GM12878 (cell line): ENCODE measurements around the gene HSPA4. TPM values are rescaled to one million over a fixed set of nuclear protein-coding genes. Genes with fewer than 3 reads are reported as not detected.

ENCODE experiments used
- ATAC-seq: fragments of 200-7000 bp; cut with Tn5 transposase; 3 replicates; pipeline ENCODE4 v1.9.1; 2020; ENCODE audit warnings: mild to moderate bottlenecking, moderate library complexity
- BruUV-seq: library from RNA; stranded (reverse); fragments of 400-500 nt; replicated peaks from 2 replicates; lab custom pipeline; 2021; lab: Mats Ljungman, UMichigan
- CTCF ChIA-PET: fragments of 300-600 bp; sonication (Branson Sonifier 250); formaldehyde crosslinking; extraction: SDS; loops from one replicate; lab custom pipeline; 2021; ENCODE audit warnings: inconsistent platforms; lab: Yijun Ruan, JAX
- POLR2A ChIA-PET: fragments of 350-600 bp; formaldehyde crosslinking; extraction: SDS; loops from one replicate; lab custom pipeline; 2021; ENCODE audit warnings: inconsistent platforms; lab: Charles Lee
- RAD21 ChIA-PET: fragments of 300-600 bp; sonication (Branson Sonifier 250); formaldehyde crosslinking; loops from one replicate; lab custom pipeline; 2023; ENCODE audit warnings: antibody characterized with exemption; ENCODE audit not compliant: unreplicated experiment; lab: Charles Lee
- SMC1A ChIA-PET: fragments of 300-600 bp; sonication (Branson Sonifier 250); formaldehyde crosslinking; loops from one replicate; lab custom pipeline; 2023; ENCODE audit not compliant: unreplicated experiment, uncharacterized antibody; lab: Charles Lee
- DNase-seq: peaks from one replicate; pipeline ENCODE4 v3.0.0-alpha.2; 2011; ENCODE audit warnings: low read depth, low spot score
- FAIRE-seq: peaks from 3 replicates; lab custom pipeline; 2011; peaks lifted over from hg19 to GRCh38; lab: Jason Lieb, UNC
- H2AFZ ChIP-seq: 2 replicates; pipeline ENCODE4 v1.6.0; 2011; ENCODE audit warnings: low read depth, low read length, control low read depth; ENCODE audit not compliant: control insufficient read depth
- H3K27ac ChIP-seq: 2 replicates; pipeline ENCODE4 v1.5.1; 2011; ENCODE audit warnings: control low read depth; ENCODE audit not compliant: control insufficient read depth, insufficient read depth
- H3K27me3 ChIP-seq, 2 experiments: replicated peaks in 1 of 2; 2 replicates each; pipeline versions ENCODE4 v1.6.0 to v1.6.1; 2011; ENCODE audit warnings: low read length in 1 of 2; ENCODE audit not compliant: control insufficient read depth in 2 of 2, insufficient read depth in 2 of 2
- H3K36me3 ChIP-seq, 2 experiments: 2 replicates each; pipeline ENCODE4 v1.5.1; 2011; ENCODE audit warnings: low read length in 1 of 2; ENCODE audit not compliant: control insufficient read depth in 2 of 2, insufficient read depth in 2 of 2
- H3K4me1 ChIP-seq: 2 replicates; pipeline ENCODE4 v1.6.1; 2011; ENCODE audit warnings: mild to moderate bottlenecking, low read length, moderate library complexity, mixed read lengths; ENCODE audit not compliant: control insufficient read depth, insufficient read depth
- H3K4me2 ChIP-seq: 2 replicates; pipeline ENCODE4 v1.6.0; 2011; ENCODE audit warnings: control low read depth; ENCODE audit not compliant: control insufficient read depth, insufficient read depth
- H3K4me3 ChIP-seq: fragments of 200-600 bp; sonication (generic); 2 replicates; pipeline ENCODE4 v1.5.1; 2016
- H3K79me2 ChIP-seq: 2 replicates; pipeline ENCODE4 v1.6.0; 2011; ENCODE audit warnings: low read length; ENCODE audit not compliant: control insufficient read depth, insufficient read depth
- H3K9ac ChIP-seq: 2 replicates; pipeline ENCODE4 v1.8.0; 2011; ENCODE audit warnings: low read length, control low read depth, mixed read lengths; ENCODE audit not compliant: control insufficient read depth, insufficient read depth
- H3K9me3 ChIP-seq: replicated peaks from 3 replicates; pipeline ENCODE4 v1.5.1; 2011; ENCODE audit warnings: mild to moderate bottlenecking, low read length; ENCODE audit not compliant: control insufficient read depth, insufficient read depth
- H4K20me1 ChIP-seq: 2 replicates; pipeline ENCODE4 v1.6.0; 2011; ENCODE audit not compliant: control insufficient read depth, insufficient read depth
- BACH1 ChIP-seq: fragments of 450-650 bp; IDR thresholded peaks from 2 replicates; pipeline ENCODE4 v1.6.1; 2017; ENCODE audit warnings: mild to moderate bottlenecking, borderline replicate concordance
- CBFB ChIP-seq: IDR thresholded peaks from 2 replicates; pipeline ENCODE4 v1.6.1; 2016; ENCODE audit warnings: antibody characterized with exemption, low read depth
- ELK1 ChIP-seq: IDR thresholded peaks from 2 replicates; pipeline ENCODE4 v1.6.1; 2012; ENCODE audit warnings: low read depth, low read length, improper control_type of control experiment
- GABPA ChIP-seq: IDR thresholded peaks from 2 replicates; pipeline ENCODE4 v1.6.1; 2014; ENCODE audit warnings: antibody characterized with exemption, low read depth, mild to moderate bottlenecking, inconsistent platforms
- POLR2AphosphoS2 ChIP-seq: IDR thresholded peaks from 2 replicates; pipeline ENCODE4 v1.6.1; 2011; ENCODE audit warnings: low read depth, mild to moderate bottlenecking, low read length, improper control_type of control experiment, moderate library complexity
- POU2F2 ChIP-seq: IDR thresholded peaks from 3 replicates; pipeline ENCODE4 v1.6.1; 2011; ENCODE audit warnings: low read depth, mild to moderate bottlenecking, low read length, borderline replicate concordance
- ZNF687 ChIP-seq: fragments of 450-650 bp; IDR thresholded peaks from 2 replicates; pipeline ENCODE4 v1.6.1; 2017; ENCODE audit warnings: mild to moderate bottlenecking, moderate library complexity
- WGBS: methylation state at CpG from one replicate; pipeline ENCODE4 v1.1.6; 2016; ENCODE audit warnings: low lambda C conversion rate; ENCODE audit not compliant: insufficient replicate concordance, insufficient coverage; ENCODE audit errors: missing lambda C conversion rate; 5-methylcytosine and 5-hydroxymethylcytosine counted together
- in situ Hi-C: fragments of 300-500 bp; cut with MboI; formaldehyde crosslinking; loops from 9 replicates; pipeline ENCODE4 v1.14.3; 2018; ENCODE audit warnings: mixed read lengths
- intact Hi-C: fragments of 100-400 bp; cut with micrococcal nuclease; formaldehyde crosslinking; loops from one replicate; pipeline ENCODE4 v1.14.2; 2022; ENCODE audit not compliant: unreplicated experiment
- polyA plus RNA-seq, 11 experiments: library from polyadenylated mRNA; depleted of rRNA in 4 of 11; unstranded in 6 of 11; stranded (reverse) in 5 of 11; fragments of >200 nt; fragmentation: Nextera tagmentation in 4 of 11; fragmentation: Illumina TruSeq in 1 of 11; extraction: Ambion mirVana in 4 of 11; extraction: Trizol in 1 of 11; gene quantifications; 1 replicate in 1 of 11; 2 replicates in 10 of 11; pipeline versions ENCODE4 v1.2.1 to v1.2.3, GENCODE V29; 2011 to 2016; ENCODE audit warnings: inconsistent platforms in 2 of 11, missing spikeins in 2 of 11, low read depth in 1 of 11
- total RNA-seq, 4 experiments: library from RNA; depleted of rRNA in 3 of 4; stranded (reverse); fragments of >200 nt in 3 of 4; fragmentation: Illumina TruSeq in 1 of 4; extraction: Trizol in 1 of 4; gene quantifications; 2 replicates each; pipeline versions ENCODE4 v1.2.1 to v1.2.3, GENCODE V29; 2013 to 2021

Gene HSPA4
- total and polyA plus RNA-seq, 10 of the 15 experiments (the other 5 are each of a cell fraction or from before 2014, with no cell fraction given) = 61.6 to 234 (median 116) TPM

GRCh38 chr5:133063965-133064364, 12.2 kb downstream of the HSPA4 start (continued):
- TF ChIP-seq ZNF687 (no peak), ELK1 (no peak)

- Histone ChIP-seq H3K4me3 (no peak overlapping the region), H3K4me1 (no peaks in the 10 kb centered on the region; the same call in 1 of the 2 replicates), H4K20me1 (0 out of 2 replicates have a peak, but pooled peaks cover 2% of the 10 kb centered on the region), H2AFZ (no peak overlapping the region), H3K9me3 (no peaks in the 10 kb centered on the region), H3K27me3 (no peaks in the 10 kb centered on the region), H3K27ac (no peak overlapping the region), H3K4me2 (no peak overlapping the region), H3K9ac (no peak overlapping the region), H3K36me3 (peaks cover 3 to 17% of the 10 kb centered on the region in 2 experiments; a peak in 3 of 4 replicates), H3K79me2 (peaks cover 35% of the 10 kb centered on the region)
- CTCF ChIA-PET = no interaction called here
- ATAC-seq (no peak), FAIRE-seq (no peak), DNase-seq (no peak)
- intact Hi-C loops = no loop called here
- in situ Hi-C loops = no loop called here
- no TSS peak for BruUV-seq
- SMC1A ChIA-PET = no interaction called here
- no peak for TF ChIP-seq BACH1
- no peak for TF ChIP-seq POU2F2
- TF ChIP-seq GABPA = no peak
- no peak for TF ChIP-seq POLR2AphosphoS2
- no peak for TF ChIP-seq CBFB
- POLR2A ChIA-PET = no interaction called here
- RAD21 ChIA-PET = no interaction called here
- 42% methylated on average over 1 of the region's 1 CpG for WGBS
Measured at GRCh38 chr5:133065471-133065870, 13.7 kb downstream of the HSPA4 start.
